HG02938 (cell line): Measurements from ENCODE around the gene CBFA2T3.

Experiments used
- ATAC-seq: cut with Tn5 transposase; IDR thresholded peaks from one replicate; pipeline ENCODE4 v1.9.1; 2021; ENCODE audit warnings: mild to moderate bottlenecking, moderate library complexity; ENCODE audit not compliant: unreplicated experiment

CBFA2T3 gene

DNA sequence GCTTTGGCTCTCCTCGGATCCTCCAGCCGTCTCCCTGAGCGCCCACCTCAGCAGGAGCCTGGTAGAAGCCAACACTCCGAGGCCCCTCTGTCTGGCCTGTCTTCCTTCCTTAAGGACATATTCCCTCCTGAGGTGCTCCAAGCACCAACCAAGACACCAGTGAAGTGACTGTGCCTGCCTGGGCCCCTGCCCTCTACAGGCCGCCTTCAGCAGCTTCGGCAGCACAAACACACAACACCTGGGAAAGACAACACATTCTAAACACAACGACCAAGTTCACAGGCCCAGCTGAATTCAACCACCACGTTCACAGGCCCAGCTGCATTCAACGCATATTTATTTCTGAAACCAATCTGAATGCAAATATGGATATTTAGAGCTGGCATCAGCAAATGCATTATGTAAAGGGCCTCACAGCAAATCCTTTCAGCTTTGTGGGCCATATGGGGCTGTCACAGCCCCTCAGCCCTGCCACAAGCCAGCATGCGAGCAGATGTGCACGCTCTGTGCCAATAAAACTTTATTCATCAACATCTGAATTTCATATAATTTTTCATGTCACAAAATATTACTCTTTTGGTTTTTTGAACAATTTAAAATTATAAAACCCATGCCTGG lies 132.5 kb downstream of the CBFA2T3 start:
- ATAC-seq, result no peak

DNA sequence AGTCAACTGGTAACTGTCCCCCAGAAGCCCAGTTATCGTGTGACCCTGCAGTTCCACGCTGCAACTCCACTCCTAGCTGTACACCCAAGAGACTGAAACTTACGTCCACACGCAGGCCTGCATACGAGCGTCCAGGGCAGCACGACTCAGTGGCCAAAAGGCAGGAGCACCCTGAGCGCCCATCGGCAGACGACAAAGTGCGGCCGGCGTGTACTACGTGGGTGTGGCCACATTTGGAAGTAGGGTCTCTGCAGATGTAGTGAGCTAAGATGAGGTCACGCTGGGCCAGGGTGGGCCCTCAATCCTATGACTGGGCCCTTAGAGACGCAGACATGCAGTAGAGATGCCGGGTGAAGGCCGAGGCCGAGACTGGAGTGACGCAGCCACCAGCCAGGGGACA lies 133.8 kb downstream of the CBFA2T3 start:
- no peak for ATAC-seq

DNA sequence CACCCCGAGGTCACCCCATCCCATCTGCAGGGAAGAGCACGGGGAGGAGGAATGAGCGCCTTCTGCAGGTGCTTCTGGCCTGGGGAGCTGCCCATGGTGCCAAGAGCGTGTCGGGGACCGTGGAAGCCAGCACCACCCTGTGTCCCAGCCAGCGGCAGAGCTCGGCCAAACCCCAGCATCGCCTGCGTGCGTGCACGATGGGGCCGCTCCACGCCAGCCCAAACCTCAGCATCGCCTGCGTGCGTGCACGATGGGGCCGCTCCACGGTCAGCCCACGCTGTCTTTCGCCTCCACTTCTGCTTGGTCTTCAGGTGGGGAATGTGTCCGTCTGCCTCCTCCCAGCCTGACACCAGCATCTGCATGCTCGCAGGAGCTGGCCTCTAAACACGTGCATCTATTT lies 134.2 kb downstream of the CBFA2T3 start:
- ATAC-seq, result no peak

DNA sequence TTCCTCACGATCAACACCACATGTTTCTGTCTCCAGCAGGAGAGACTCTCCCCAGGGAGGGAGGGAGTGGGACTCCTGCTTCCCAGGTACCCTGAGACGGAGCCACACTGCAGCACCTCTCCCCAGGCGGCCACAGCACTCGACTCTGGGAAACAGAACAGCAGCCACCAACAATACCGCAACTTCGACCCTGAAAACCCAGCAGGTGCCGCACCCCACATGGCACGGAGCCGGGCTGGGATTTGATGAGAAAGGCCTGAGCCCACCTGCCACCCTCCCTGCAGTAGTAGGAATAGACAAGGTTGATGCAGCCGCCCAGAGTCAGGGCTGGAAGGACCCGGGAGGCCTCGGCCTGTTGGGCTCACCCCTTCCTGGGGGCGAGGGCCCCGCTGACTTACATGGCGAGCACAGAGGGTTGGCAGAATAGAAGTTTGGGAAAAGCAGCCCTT lies 134.7 kb downstream of the CBFA2T3 start:
- no peak for ATAC-seq

DNA sequence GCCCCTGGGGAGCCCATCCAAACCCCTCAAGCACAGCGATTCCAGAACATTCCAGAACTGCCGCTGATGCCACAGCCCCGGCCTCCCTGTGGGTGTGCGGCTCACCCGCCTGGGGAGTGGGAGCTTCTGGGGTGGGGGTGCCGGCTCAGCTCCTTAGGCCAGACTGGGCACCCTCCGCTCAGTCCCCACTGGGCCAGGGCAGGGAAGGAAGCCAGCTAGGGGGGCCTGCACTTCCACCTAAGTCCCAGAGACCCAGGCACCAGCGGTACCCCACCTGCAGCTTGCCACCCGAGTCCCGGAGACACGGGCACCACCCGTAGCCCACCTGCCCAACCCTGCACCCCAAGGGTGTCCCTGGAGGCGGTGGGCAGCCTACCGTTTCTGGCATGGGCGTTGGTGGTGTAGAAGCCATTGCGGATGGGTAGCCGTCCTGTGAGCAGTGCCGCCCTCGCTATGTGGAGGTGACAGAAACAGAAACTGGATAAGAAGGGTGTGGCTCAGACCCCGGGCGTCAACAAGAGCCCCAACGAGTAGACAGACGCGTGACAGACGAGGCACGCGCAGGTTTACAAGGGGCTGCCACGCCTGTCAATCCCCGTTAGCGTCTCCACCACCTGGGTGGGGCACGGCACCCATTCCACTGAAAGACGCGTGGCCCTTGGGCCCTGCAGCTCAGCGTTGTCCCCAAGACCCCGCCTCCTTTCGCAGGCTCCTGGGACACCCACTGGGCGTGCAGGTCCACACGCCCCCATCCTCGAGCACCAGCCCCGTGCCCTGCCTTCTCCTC lies 135.3 kb downstream of the CBFA2T3 start:
- ATAC-seq, result no peak

DNA sequence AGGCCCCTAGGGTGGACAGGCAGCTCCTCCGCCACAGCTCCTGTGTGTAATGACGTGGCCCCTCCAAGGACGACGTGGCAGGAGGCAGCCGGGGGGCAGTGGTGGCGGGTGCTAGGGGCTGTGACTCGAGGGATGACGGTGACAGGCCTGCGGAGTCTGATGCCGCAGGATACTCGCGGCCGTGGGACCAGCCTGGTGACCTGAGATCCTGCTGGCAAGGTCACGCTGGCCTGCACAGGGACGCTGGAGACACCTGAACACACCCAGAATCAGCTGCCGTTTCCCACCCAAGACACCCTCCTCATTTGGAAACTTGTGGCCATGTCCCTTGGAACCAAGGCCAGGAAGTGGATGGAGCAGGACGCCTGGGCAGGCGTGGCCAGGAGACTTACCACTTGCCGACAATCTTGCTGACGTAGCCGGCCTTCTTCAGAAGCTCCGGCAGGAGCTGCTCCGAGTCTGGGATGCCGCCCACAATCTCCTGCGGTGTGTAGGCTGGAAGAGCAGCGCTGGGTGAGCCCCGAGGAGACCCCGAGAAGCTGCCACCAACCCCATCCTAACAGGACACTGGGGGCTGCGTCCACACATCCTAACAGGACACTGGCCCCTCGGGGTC lies 136.3 kb downstream of the CBFA2T3 start:
- no peak for ATAC-seq

DNA sequence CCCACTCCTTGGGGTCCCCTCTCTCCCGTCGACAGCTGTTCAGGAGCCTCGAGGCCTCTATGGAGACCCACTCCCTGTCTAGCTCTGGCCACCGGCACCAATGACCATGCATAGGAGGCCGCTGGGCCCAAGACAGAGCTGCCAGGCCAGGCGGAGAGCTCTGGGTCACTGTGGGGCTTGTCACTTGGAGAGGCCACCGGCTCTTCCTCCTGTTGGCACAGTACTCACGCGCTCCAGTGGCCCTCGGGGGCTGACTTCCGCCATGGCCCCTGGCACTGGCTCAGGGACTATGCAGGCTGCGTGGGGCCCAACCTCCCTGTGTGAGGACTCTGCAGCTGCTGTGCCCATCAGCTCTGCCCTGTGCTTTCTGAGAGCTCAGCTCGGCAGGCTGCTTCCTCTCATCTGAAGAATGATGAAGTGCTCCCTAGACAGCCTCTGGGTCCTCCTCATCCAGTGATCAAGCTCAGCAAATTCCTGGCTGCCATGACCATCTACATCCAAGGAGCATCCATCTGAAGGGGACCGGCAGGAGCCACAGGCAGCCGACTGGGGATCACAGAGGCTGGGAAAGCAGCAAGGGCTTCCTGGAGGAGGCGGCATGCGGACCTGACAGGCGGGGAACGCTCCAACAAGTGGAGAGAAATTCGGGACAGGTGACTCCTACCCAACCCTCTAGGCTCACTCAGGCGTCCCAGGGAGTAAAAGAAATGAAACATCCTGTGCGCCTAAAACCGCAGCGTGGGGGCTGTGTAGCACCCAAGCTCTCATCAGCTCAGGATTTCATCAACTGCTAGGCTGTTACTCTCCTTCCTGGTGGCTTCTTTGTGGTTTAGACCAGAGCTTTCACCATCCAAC lies 137.0 kb downstream of the CBFA2T3 start:
- ATAC-seq, result no peak

DNA sequence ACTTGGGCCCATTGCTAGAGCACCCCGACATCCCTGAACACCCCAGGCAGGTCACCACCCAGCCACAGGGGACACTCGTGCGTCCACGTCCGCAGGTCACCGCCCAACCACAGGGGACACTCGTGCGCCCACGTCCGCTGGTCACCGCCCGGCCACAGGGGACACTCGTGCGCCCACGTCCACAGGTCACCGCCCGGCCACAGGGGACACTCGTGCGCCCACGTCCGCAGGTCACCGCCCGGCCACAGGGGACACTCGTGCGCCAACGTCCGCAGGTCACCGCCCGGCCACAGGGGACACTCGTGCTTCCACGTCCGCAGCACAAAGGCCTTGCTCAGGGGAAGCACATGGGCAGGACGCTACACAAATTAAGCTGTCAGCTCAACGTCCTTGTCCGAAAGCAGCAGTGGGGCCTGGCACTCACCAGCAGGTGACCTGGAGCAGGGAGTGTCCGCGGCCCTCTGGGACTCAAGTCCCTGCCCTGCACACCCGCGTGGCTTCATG lies 137.9 kb downstream of the CBFA2T3 start:
- ATAC-seq, result no peak

DNA sequence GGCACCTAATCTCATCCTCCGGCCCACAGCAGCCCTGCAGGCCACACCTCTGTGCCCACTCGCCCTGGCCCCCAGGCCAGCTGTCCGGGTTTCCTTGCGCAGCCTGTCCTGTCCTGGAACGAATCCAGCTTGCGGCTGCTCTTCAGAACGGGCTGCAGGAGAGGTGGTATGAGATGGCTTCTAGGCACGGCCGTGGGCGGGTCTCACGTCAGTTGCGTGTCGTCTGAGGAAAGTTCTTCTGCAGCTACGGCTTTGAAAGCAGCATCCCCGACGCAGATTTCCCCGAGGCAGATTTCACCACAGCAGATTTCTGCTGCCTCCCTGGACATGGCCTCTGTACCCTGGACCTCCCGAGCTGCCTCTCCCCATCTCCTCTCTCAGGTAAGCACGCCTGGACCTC lies 138.4 kb downstream of the CBFA2T3 start:
- ATAC-seq, result no peak

DNA sequence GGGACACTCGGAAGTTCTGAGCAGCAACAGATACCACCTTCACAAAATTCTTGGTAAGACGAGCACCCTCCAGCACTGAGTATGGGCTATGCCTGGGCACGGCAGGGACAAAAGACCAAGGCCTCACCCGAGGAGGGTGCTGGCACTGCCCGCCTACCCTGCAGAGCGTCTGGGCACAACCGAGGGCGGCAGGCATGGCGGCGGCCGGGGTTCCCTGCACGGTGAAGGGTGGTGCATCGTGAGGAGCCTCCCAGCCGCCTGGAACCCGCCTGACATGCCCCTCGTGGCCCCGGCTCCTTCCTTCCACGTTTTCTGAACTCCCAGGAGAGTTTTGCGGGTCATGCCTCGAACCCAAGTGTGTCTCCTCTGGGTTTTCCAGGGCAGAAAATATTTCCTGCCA lies 139.2 kb downstream of the CBFA2T3 start:
- no peak for ATAC-seq

DNA sequence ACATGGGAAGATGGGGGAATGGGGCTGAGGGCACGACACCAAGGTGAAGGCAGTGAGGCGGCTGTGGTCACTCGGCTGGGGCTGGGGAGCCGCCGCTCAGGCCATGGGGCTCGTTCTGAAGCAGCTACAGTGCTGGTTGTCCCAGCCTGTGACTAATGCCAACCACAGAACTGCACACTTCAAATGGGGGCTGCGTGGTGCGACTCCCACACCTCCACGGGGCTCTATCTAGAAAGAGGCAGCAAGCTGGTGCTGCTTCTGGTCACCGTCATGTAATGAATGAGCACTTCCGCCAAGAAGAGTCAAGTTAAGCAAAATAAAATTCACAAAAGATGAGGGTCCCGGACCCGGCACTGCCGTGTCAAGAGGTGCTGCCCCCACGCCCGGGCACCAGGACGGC lies 140.2 kb downstream of the CBFA2T3 start:
- ATAC-seq, result no peak

DNA sequence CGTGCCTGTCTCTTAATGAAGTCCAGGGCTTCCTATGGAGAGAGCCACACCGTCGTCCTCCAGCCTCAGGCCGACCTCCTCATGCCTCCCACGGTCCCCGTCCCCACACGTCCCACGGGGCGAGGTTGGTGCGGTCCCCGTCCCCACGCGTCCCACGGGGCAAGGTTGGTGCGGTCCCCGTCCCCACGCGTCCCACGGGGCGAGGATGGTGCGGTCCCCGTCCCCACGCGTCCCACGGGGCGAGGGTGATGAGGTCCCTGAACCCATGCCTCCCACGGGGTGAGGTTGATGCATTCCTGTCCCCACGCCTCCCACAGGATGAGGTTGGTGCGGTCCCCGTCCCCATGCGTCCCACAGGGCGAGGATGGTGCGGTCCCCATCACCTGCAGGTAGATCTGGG lies 141.2 kb downstream of the CBFA2T3 start:
- no peak for ATAC-seq

DNA sequence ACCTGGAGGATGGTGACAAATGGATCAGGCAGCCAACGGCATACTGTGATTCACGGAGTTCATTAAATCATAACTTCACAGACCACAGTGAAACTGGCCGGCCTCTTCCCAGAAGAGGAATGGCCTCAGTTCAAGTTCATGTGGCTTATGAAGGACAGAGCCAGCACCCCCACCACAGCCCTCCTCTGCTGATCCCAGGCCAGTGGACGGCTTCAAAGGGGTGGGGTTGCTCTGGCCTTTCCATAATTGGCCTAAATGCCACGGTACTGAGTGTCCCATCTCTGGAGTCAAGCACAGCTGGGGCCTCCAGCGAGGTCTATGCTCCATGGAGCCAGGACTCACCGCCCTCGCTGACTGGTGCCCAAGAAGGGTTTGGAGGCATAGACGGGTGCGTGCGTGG lies 141.6 kb downstream of the CBFA2T3 start:
- no peak for ATAC-seq

DNA sequence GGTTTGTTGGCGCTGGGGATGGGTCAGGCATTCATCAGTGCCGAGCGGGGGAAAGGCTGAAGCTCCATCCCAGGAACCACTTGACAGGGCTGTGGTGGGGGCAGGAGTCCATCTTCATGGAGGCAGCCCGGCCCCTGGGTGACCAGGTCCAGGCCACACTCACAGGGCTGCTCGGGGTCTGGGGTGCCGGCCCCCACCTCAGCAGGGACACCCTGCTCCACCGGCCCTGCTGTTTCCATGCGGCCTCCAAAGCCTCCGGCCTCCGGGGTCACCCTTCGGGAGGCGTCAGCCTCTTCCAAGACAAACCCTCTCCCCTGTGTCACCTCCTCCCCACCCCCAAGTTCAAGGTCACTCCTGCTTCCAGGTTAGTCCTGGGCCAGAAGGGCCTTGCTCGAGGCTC lies 142.3 kb downstream of the CBFA2T3 start:
- ATAC-seq, result no peak

DNA sequence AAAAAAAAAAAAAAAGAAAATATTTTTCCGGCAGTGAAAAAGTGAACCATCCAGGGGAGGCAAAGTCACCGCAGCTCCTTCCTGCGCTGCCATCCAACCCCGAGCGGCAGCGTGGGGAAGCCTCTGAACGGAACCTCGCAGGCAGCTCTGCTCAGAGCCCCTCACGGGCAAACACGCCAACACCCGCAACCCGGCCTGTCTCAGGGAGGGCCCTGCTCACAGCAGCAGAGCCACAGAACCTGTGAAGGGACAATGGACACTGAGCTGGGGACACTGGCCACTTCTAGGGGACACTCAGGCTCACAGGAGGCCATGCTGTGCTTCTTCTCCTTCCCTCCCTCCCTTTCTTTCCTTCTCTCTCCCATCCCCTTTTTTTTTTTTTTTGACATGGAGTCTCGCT lies 143.9 kb downstream of the CBFA2T3 start:
- ATAC-seq, result no peak

DNA sequence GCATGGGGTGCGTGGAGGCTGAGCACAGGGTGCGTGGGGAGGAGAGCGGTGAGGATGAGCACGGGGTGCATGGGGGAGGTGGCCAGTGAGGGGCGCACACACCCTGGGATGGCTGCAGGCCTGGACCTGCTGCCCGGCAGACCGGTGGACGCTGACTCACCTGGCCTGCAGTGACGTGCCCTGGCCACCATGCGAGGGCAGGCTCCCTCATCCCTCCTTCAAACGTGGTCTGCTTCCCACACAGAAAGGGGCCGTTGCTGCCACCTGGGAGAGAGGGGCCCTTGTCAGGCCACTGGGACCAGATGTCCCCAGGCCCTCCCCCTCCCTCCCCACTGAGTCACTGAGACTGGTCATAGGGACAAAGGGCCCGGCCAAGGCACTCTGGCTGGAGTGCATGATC lies 145.2 kb downstream of the CBFA2T3 start:
- ATAC-seq, result no peak

DNA sequence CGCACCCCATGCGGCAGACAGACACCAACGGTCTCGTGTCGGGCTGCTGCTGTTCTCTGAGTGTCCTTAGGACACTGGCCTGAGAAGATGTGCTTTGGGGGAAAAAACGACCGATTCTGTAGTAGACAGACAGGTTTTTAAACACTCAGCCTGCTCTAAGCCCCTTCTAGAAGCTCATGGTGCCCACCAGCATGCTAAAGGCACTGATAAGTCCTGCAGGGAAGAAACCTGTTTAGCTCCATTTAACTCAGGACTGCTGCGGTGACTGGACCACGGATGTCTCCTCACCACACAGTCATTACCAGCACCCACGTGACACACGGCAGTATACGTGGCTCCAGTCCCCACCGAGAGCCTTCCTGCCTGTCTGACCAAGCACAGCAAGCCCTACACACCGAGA lies 146.2 kb downstream of the CBFA2T3 start:
- no peak for ATAC-seq

DNA sequence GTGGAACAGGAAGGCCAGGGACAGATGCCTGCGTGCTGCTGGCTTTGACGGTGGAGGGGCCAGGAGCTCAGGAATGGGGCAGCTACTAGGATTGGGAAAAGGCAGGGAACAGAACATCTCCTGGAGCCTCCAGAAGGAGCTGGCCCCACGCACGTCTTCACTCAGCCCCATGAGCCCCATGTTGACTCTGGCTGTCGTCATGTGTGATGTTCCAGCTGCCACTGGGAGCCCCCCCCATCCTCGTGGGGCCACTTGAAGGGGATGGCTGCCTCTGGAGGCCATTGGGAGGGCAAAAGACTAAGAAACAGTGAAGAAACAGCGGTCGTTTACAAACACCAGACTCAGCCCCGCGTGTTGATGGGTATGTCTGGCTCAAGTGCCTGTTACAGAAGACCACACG lies 146.7 kb downstream of the CBFA2T3 start:
- ATAC-seq, result no peak

DNA sequence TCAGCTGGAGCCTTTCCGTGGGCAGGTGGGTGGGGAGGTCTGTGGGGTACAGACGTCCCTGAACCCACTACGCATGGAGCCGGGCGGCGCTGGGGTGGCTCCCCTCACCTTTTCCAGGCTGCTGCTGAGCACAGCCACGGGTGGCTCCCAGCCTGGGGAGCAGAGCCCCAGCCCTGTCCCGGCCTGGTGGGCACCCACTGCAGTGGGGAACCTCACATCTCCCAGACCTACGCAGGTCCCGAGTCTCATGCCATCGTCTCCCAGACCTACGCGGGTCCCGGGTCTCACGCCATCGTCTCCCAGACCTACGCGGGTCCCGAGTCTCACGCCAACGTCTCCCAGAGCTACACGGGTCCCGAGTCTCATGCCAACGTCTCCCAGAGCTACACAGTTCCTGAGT lies 148.3 kb downstream of the CBFA2T3 start:
- no peak for ATAC-seq

DNA sequence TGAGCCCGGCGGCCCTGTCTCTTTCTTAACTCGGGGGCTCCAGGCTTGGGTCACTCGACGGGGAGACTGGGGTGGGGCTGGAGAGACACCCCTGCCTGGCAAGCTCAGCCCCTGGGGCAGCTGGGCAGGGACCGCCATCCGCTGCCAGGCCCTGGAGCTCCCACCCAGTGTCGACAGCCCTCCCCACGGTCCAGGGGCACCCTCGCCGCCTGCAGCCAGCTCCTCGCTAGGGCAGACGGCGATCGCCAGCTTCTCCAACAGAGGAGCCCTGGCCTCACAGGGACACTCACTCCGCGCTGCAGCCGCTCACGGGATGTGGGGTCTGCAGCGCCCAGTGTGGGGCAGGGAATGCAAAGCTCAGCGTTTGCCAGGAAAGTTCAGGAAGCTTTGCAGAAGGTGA lies 149.3 kb downstream of the CBFA2T3 start:
- ATAC-seq, result no peak
